NCI-H2227 (cell line): ENCODE measurements around the gene POLD3.

Source experiments
- DNase-seq: peaks from one replicate; lab custom pipeline; 2025; ENCODE audit not compliant: unreplicated experiment; lab: John Stamatoyannopoulos, UW

The POLD3 gene

DNA sequence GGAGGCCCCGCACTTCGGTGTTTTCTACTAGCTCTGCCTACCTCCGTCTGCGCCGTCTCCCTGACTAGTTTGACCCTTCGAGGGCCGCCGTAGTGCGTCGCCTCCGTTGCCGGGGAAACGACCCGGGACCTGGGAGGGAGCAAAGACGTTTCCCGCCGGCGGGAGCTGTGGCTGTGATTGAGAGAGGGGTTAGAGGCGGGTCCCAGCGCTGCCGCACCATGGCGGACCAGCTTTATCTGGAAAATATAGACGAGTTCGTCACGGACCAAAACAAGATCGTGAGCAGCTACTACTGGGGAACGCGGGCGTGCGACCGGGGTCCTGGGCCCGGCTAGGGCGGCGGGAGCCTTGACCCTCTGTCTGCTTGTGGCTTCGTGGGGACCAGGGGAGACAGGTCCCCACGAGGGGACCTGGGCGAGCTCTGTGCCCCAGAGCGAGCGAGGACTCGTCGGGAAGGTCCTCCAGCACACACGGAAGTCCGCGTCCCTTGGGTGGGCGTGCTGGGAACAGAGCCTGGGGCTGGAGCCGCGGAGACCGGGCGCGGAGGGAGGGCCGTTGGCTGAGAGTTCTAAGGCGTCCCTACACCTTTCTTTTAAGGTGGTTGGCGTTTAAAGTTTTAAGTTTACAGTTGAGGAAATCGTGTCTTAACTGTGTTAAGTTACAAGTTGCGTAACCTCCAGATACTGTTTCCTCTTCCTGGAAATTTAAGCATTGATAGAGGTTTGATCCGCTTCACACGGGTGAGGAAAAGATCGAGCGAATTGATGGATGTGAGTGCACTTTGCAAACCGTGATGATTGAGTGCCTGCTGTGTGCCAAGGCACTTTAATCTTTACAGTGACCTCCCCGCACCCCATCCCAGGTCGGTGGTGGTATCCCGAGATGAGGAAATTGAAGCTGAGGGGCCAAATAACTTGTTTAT is at the start of gene POLD3:
Gene POLD3, plus strand, starts transcription at position 142 of the 922 bp plus-strand sequence. Its CDS starts 77 bp downstream, at position 219.
- peak; percentile 97 for DNase-seq

DNA sequence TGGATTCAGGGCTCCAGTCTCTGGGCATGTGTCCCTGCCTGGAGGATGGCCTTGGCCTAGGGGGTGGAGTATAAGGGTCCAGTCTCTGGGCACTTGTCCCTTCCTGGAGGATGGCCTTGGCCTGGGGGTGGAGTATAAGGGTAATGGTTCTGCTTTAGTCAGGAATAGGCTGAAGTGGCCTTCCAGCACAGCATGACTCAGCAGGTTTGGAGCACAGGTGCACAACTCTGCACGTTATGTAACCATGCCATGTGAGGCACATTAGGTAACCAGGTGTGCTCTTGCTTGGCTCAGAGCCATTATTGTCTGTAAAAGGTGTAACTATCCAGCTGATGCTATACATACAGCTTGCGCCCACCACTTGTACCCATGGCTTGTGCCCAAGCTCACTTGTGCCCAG is 48.4 kb upstream of the POLD3 start:
- DNase-seq, result no peak

- no peak for DNase-seq
These were observed 45.6 kb upstream of the POLD3 start for GRCh38 chr11:74546752-74547151.

GRCh38 chr11:74550991-74551753 is 41.2 kb upstream of the POLD3 start:
- DNase-seq, result no peak

DNA sequence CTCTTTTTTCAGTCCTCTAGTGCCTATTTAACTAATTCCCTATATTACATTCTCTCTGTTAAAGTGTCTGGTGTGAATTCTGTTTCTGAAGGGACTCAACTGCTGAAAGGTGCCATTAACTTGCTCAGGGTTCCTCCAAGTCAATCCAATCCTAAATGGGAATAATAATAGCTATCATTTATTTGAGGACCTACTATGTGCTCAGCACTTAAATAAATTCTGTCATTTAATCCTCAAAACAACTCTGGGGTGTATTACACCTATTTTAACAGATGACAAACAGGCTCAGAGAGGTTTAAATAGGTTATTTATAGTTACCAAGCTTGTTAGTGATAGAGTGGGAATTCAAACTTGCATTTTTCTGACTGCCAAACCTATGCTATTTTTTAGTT is 40.6 kb upstream of the POLD3 start:
- no peak for DNase-seq

DNA sequence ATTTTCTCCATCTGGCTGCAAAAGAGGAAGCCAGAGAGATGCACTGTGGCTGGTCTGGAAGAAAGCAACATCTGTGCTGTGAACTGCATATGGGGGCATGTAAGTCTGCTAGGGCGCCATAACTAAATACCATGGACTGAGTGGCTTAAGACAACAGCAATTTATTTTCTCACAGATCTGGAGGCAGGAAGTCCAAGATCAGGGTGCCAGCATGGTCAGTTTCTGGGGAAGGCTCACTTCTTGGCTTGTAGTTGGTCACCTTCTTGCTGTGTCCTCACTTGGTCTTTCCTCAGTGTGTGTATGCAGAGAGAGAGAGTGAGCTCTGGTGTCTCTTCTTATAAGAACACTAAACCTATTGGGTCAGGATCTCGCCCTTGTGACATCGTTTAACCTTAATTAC is 34.9 kb upstream of the POLD3 start:
- no peak for DNase-seq

DNA sequence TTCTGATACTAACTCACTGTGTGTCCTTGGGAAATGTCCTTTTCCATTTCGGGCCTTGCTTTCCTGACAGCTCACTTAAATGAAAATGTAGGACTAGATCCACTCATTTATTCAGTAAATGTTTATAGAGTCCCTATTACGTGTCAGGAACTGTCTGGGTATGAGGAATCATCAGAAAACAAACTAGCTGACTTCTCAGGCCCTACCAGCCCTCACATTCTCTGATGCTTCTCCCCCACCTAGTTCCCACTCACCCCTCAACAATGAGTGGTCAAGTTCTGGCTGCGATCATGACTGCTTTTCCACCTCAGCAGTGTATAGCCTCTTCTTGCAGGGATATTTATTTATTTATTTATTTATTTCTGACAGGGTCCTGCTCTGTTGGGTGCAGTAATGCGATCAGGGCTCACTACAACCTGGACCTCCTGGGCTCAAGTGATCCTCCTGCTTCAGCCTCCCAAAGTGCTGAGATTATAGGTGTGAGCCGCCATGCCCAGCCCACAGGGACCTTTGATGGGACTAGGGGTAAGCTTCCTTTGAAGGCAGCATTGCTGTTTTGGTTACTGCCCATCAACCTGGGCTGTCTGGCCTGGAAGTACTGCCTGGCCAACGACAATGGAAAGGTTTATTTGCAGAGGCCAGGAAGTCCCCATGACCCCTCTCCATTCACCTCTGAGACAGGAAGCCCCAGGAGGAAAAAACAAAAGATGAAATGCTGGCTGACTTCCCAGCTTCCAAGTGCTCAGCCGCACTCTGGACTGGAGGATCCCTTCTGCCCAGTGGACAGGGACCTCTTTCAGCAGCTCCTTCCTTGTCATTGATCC is 33.1 kb upstream of the POLD3 start:
- no peak for DNase-seq

GRCh38 chr11:74559934-74560309 is 32.5 kb upstream of the POLD3 start:
- no peak for DNase-seq

DNA sequence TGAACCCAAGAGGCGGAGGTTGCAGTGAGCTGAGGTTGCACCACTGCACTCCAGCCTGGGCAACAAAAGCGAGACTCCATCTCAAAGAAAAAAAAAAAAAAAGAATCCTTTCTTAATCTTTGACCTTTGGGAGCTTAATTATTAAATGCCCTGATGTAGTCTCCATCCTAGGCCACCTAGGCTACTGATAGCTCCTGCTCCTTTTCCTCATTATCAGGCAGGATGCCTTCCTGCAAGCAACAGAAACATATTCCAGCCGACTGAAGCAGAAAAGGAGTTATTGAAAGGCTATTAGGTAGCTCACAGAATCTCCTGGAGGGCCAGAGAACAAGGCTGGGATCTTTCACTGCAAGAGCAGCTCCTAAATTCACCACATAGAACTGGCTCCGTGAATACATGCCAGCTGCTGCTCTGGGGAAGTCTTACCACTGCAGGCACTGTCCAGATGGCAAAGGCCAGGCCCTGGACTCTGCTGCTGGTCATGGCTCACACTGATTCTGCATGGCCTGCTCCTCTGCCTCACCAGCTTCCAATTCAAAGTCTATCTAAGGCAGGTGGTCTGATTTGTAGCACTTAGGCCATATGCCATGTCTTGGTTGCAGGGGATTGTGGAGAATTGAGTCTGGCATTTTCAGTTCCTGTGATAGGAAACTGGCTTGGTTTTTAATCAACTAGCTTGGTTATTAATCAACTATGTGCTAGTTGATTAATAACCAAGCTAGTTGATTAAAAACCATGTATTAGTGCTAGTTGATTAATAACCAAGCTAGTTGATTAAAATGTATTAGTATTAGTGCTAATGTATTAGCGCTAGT is 26.0 kb upstream of the POLD3 start:
- DNase-seq, result no peak

GRCh38 chr11:74568028-74568427 is 24.4 kb upstream of the POLD3 start:
- no peak for DNase-seq

GRCh38 chr11:74570266-74571061 is 21.9 kb upstream of the POLD3 start:
- peak; percentile 67 for DNase-seq

GRCh38 chr11:74571062-74571399 is 21.4 kb upstream of the POLD3 start:
- no peak for DNase-seq

DNA sequence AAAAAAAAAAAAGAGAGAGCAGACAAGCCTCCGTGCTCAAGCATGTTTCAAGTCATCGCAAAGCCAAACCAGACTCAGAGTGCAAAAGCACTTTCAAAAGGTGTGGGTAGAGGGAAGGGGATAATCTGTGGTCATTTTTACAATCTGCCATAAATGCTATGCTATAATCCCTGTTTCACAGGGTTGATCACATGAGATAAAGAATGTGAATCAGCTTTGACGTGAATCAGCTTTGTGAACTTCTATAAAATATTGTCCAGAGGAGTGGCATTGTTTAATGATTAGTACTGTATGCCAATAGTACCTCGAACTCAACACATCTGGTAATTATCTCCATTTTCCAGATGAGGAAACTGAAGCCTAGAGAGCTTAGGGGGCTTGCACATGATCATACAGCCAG is 20.0 kb upstream of the POLD3 start:
- no peak for DNase-seq

GRCh38 chr11:74574563-74574962 is 17.8 kb upstream of the POLD3 start:
- DNase-seq, result no peak

- DNase-seq, result no peak
These were observed 16.4 kb upstream of the POLD3 start for GRCh38 chr11:74575999-74576398.

- DNase-seq, result no peak
These were observed 15.2 kb upstream of the POLD3 start for GRCh38 chr11:74577181-74577580.

DNA sequence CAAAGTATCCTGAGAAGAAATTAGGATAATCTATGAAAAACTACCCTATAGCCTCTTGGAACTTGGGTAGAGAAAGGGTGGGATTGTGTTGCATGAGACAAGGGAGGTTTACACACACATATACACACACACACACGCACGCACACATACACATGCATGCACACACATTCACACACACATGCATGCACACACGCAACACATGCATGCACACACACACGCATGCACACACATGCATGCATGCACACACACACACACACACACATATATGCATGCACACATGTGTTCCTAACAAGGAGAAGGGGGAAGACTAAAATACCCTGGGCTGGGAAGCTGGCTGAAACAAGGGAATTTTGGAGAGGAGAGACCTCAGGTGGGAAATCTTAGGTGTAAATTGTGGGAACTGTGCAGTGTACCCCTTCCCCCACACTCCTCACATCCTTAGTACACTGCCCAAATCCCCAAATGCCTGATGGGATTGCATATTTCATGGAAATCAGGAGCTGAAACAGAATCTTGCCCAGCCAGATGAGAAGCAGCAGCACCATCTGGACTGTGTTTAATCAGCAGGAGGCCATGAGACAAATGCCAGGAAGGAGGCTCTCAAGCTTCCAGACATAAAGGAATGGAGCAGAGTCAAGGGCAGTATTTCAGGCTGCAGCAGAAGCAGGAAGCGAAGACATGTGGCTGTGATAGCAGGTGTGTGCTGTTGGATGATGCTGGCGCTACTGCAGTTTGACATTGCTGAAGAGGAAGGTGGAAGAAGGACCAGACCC is 14.6 kb upstream of the POLD3 start:
- DNase-seq, result peak; percentile 77

DNA sequence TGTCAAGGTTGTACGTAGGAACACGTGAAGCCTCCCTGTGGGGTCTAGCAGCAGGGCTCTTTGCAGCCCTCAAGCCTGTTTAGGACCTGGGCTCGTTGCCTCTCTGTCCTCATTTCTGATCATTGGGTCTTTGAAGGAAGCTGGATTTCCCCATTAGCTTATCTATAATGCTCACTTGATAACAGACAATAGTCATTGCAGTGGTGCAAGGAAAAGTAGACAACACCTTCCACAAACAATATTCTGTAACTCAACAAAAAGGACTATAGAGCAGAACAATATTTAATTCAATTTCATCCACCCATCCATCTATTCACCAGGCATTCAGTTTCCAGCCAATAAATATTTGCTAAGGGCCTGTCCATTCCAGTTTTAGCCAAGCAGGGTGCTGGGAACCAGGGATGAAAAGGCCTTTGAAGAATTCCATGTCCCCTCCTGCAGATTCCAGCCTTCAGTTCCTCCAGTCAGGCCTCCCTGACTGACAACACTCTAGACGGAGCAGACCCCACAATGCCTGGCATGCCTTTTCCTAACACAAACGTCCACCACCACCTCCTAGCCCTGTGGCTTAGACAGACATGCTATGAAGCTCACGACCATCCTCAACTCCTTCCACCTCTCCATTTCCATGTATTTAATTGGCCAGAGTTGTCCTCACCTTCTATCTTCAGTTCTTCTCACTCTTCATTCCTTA is 12.7 kb upstream of the POLD3 start:
- no peak for DNase-seq
